Brain microvascular endothelial cell (primary cell): ENCODE measurements around the gene ANKRD53.

ENCODE experiments used
- DNase-seq: peaks from one replicate; pipeline ENCODE4 v3.0.0-alpha.2; 2020
- H3K27ac ChIP-seq: fragments of 250-450 bp; sonication (Bioruptor Pico); 2 replicates; pipeline ENCODE4 v1.5.1; 2020; ENCODE audit warnings: mild to moderate bottlenecking, moderate library complexity
- H3K27me3 ChIP-seq: fragments of 250-450 bp; sonication (Bioruptor Pico); replicated peaks from 2 replicates; pipeline ENCODE4 v1.5.1; 2020; ENCODE audit warnings: mild to moderate bottlenecking
- H3K36me3 ChIP-seq: fragments of 250-450 bp; sonication (Bioruptor Pico); replicated peaks from 2 replicates; pipeline ENCODE4 v1.5.1; 2020; ENCODE audit warnings: mild to moderate bottlenecking
- H3K4me3 ChIP-seq: 2 replicates; pipeline ENCODE4 v1.5.1; 2011; ENCODE audit warnings: low read depth, mild to moderate bottlenecking, control low read depth, low read length, moderate library complexity
- in situ Hi-C: cut with HindIII; loops from 2 replicates; pipeline ENCODE4 v1.10.0; 2017; ENCODE audit warnings: low sequenced_read_pairs, low pct_ligation_motif_present
- TF ChIP-seq, protein P1 (sequence below): IDR thresholded peaks from 2 replicates; pipeline ENCODE4 v1.5.1; 2011; ENCODE audit warnings: low read depth, mild to moderate bottlenecking, moderate library complexity, low read length, control low read depth, inconsistent platforms; ENCODE audit errors: missing control alignments

ANKRD53 gene

DNA sequence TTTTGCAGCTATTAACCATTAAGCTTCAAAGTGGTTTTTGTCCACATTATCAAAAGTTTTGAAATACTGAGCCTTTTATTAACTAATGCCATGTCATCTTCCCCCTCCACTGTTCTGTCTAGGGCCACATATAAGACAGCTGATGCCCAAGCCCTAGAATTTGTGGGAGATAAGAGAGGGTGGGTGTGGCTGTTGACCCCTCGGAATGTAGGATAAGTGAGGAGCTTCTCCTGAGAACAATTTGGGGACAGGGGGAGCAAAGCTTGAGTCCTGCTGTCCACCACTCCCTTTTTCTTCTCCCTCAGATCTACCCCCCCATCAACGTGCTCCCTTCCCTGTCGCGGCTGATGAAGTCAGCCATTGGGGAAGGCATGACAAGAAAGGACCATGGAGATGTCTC is 14.3 kb upstream of the ANKRD53 start:
- Histone ChIP-seq H3K27ac (no peak overlapping the region), H3K36me3 (no peaks in the 10 kb centered on the region), H3K27me3 (peaks cover 6% of the 10 kb centered on the region), H3K4me3 (no peak overlapping the region)
- TF ChIP-seq, protein P1, sequence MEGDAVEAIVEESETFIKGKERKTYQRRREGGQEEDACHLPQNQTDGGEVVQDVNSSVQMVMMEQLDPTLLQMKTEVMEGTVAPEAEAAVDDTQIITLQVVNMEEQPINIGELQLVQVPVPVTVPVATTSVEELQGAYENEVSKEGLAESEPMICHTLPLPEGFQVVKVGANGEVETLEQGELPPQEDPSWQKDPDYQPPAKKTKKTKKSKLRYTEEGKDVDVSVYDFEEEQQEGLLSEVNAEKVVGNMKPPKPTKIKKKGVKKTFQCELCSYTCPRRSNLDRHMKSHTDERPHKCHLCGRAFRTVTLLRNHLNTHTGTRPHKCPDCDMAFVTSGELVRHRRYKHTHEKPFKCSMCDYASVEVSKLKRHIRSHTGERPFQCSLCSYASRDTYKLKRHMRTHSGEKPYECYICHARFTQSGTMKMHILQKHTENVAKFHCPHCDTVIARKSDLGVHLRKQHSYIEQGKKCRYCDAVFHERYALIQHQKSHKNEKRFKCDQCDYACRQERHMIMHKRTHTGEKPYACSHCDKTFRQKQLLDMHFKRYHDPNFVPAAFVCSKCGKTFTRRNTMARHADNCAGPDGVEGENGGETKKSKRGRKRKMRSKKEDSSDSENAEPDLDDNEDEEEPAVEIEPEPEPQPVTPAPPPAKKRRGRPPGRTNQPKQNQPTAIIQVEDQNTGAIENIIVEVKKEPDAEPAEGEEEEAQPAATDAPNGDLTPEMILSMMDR = no peak
- no peak for DNase-seq
- in situ Hi-C loops = no loop called here

DNA sequence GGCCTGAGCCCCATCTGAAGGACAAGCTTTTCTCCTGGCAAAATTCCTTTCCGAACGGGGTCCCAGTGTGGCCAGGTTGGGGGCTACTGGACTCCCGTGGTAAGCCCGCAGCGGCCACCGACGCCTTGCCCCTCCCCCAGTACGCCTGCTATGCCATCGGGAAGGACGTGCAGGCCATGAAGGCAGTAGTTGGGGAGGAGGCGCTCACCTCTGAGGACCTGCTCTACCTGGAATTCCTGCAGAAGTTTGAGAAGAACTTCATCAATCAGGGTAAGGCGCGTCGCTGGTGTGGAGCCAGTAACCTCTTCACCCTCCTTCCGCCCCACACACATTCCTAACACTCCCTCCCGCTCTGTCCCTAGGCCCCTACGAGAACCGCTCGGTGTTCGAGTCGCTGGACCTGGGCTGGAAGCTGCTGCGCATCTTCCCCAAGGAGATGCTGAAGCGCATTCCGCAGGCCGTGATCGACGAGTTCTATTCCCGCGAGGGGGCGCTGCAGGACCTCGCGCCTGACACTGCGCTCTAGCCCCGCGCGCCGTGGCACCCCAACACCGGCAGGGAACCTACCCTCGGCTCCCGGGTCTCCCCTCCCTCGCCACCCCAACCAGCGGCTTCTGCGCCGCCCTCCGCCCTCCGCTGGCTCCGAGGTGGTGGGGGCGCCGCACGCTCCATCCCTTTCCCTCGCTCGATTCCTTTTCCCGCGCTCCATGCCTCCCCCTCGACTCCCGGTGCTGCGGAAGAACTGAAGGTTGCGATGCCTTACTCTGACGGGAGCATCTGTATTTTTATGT is 13.6 kb upstream of the ANKRD53 start:
- Histone ChIP-seq H3K27me3 (peaks cover 6% of the 10 kb centered on the region), H3K36me3 (no peaks in the 10 kb centered on the region), H3K4me3 (peak overlapping the region; percentile 47), H3K27ac (no peak overlapping the region)
- TF ChIP-seq, protein P1 = peak; percentile 83
- in situ Hi-C loops = no loop called here
- no peak for DNase-seq

DNA sequence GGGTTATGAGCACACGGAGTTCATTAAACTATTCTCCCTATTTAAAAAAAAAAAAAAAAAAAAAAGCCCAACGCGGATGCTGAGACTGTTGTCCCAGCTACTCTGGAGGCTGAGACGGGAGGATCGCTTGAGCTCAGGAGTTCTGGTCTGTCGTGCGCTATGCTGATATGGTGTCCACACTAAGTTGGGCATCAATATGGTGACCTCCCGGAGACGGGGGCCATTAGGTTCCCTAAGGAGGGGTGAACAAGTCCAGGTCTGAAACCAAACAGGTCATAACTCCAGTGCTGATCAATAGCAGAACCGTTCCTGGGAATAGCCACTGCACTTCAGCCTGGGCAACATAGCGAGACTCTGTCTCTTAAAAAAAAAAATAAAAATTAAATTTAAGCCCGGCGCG is 12.9 kb upstream of the ANKRD53 start:
- no peak overlapping the region for H3K4me3 ChIP-seq
- H3K27ac ChIP-seq = no peak overlapping the region
- H3K27me3 ChIP-seq = peaks cover 6% of the 10 kb centered on the region
- DNase-seq = no peak
- H3K36me3 ChIP-seq = no peaks in the 10 kb centered on the region
- TF ChIP-seq, protein P1 = no peak
- in situ Hi-C loops = no loop called here

DNA sequence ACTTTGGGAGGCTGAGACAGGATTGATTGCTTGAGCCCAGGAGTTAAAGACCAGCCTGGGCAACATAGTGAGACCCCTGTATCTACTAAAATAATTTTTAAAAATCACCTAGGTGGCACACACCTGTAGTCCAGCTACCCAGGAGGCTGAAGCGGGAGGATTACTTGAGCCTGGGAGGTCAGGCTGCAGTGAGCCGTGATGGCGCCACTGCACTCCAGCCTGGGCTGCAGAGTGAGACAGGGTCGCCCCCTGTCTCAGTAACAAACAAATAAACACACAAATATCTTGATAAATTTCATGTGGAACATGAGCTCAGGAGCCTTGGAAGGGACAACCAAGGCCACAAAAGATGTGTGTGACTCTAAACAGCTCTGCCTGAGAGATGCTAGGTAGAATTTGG is 11.7 kb upstream of the ANKRD53 start:
- H3K4me3 ChIP-seq = no peak overlapping the region
- TF ChIP-seq, protein P1 = no peak
- no peak overlapping the region for H3K27ac ChIP-seq
- no peaks in the 10 kb centered on the region for H3K36me3 ChIP-seq
- H3K27me3 ChIP-seq = peaks cover 6% of the 10 kb centered on the region
- no peak for DNase-seq
- in situ Hi-C loops = no loop called here

DNA sequence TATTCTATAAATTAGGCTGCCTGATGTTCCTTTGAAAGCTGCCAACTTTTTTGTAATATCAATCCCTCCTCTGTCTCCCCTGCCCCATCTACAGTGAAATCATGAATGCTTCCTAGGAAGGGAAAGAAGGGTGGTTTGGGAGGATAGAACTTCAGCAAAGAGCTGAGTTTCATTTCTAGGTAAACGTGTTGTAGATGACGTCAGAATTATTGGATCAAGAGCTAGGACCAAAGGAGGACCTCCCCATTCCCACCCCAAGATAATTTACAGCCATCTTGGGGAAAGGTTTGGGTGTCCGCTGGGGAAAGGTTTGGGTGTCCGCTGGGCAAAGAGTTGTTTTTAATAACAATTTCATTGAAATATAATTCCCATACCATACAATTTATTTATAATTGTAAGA is 11.2 kb upstream of the ANKRD53 start:
- TF ChIP-seq, protein P1 = no peak
- Histone ChIP-seq H3K4me3 (no peak overlapping the region), H3K27me3 (peaks cover 6% of the 10 kb centered on the region), H3K36me3 (no peaks in the 10 kb centered on the region), H3K27ac (no peak overlapping the region)
- DNase-seq = no peak
- in situ Hi-C loops = no loop called here

DNA sequence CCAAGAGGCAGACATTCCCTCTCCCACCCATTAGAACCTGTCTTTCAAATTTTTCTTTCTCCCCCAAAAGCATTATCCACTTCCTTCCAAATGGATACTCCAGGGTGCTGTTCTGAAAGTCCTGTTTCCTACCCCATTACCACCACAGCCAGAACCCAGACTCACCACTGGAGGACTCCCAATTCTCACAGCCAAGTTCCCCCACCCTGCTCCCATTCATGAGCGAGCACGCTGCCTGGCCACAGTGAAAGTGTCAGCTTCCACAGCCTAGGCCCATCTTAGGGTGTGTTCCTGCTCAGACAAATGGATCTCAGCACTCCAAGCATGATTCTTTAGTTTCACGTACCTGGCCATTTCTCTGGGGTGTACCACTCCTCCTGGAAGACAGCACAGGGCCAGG is 3.8 kb upstream of the ANKRD53 start:
- H3K27me3 ChIP-seq = no peaks in the 10 kb centered on the region
- no peak overlapping the region for H3K27ac ChIP-seq
- TF ChIP-seq, protein P1 = no peak
- no peak overlapping the region for H3K4me3 ChIP-seq
- in situ Hi-C loops = no loop called here
- no peak for DNase-seq
- no peaks in the 10 kb centered on the region for H3K36me3 ChIP-seq
